Lung (tissue), 12 donors: Measurements from ENCODE around the gene FAM120B. TPM values are rescaled to one million over a fixed set of nuclear protein-coding genes. Genes with fewer than 3 reads are reported as not detected.

Experiments
- ATAC-seq: fragments of 200-7000 bp; cut with Tn5 transposase; one replicate; pipeline ENCODE4 v1.9.1; 2020; ENCODE audit warnings: moderate number of reproducible peaks; ENCODE audit not compliant: insufficient read depth, low FRiP score
- DNase-seq, 3 donors: peaks; one replicate each; pipeline ENCODE4 v3.0.0-alpha.2; 2013 to 2017
- H3K27ac ChIP-seq, 2 donors: one replicate each; pipeline ENCODE4 v1.5.1; 2013; ENCODE audit warnings: mild to moderate bottlenecking in 2 of 2, moderate library complexity in 2 of 2, control low read depth in 1 of 2, inconsistent platforms in 1 of 2, low read depth in 1 of 2, low read length in 1 of 2
- H3K27me3 ChIP-seq, 3 donors: one replicate each; pipeline ENCODE4 v1.5.1; 2013; ENCODE audit warnings: low read length in 2 of 3; ENCODE audit not compliant: control insufficient read depth in 3 of 3, insufficient read depth in 3 of 3
- H3K36me3 ChIP-seq, 4 donors: one replicate each; pipeline ENCODE4 v1.5.1; 2013; ENCODE audit warnings: low read length in 4 of 4, mild to moderate bottlenecking in 1 of 4, moderate library complexity in 1 of 4; ENCODE audit not compliant: control insufficient read depth in 4 of 4, insufficient read depth in 4 of 4
- H3K4me1 ChIP-seq, 5 donors: one replicate each; pipeline ENCODE4 v1.5.1; 2013; ENCODE audit warnings: low read length in 5 of 5, mild to moderate bottlenecking in 2 of 5, moderate library complexity in 1 of 5; ENCODE audit not compliant: control insufficient read depth in 5 of 5, insufficient read depth in 5 of 5
- H3K4me3 ChIP-seq: one replicate; pipeline ENCODE4 v1.5.1; 2013; ENCODE audit warnings: mild to moderate bottlenecking, control low read depth, moderate library complexity
- H3K9ac ChIP-seq, 2 donors: one replicate each; pipeline ENCODE4 v1.5.1; 2013; ENCODE audit warnings: low read length in 2 of 2, control low read depth in 1 of 2; ENCODE audit not compliant: insufficient read depth in 1 of 2
- H3K9me3 ChIP-seq, 4 donors: one replicate each; pipeline ENCODE4 v1.5.1; 2013; ENCODE audit warnings: low read length in 3 of 4, mild to moderate bottlenecking in 1 of 4, moderate library complexity in 1 of 4; ENCODE audit not compliant: control insufficient read depth in 4 of 4, insufficient read depth in 3 of 4
- CTCF ChIP-seq: IDR thresholded peaks from 2 replicates; pipeline ENCODE4 v1.5.1; 2012; ENCODE audit warnings: mild to moderate bottlenecking; ENCODE audit errors: control extremely low read depth, extremely low read depth
- WGBS, 2 donors: extraction: QIAGEN DNeasy Blood & Tissue Kit; methylation state at CpG; one replicate each; pipeline ENCODE4 v1.1.7; 2013; 5-methylcytosine and 5-hydroxymethylcytosine counted together
- polyA plus RNA-seq, 2 donors: library from polyadenylated mRNA; stranded (reverse); fragments of 200-250 nt; gene quantifications; one replicate each; pipeline ENCODE4 v1.2.1, GENCODE V29; 2013
- total RNA-seq, 2 donors: library from RNA; depleted of rRNA in 1 of 2; stranded (reverse); fragments of >200 nt in 1 of 2; gene quantifications; one replicate each; pipeline ENCODE4 v1.2.1, GENCODE V29; 2014 to 2021
- donor health status: control.
- donor health status: control.
- donor health status: Bipolar disorder and iron deficiency.
- donor health status: healthy.
- donor health status: DM: yes; HTN: yes; CAD: no.

The FAM120B gene
- total and polyA plus RNA-seq, 4 donors = 8.5 to 35.6 (median 20.7) TPM

GRCh38 chr6:170355661-170356060, 49.1 kb downstream of the FAM120B start:
- Histone ChIP-seq H3K4me3 (no peak overlapping the region), H3K9me3 (peaks cover 0 to 5% (median 2%) of the 10 kb centered on the region in 4 donors), H3K27ac (no peak overlapping the region), H3K9ac (no peak overlapping the region), H3K36me3 (peaks cover 16 to 26% (median 21%) of the 10 kb centered on the region in 4 donors), H3K4me1 (no peaks in the 10 kb centered on the region), H3K27me3 (no peaks in the 10 kb centered on the region)
- WGBS, 2 donors = 94 to 96% methylated on average over 6 of the region's 6 CpGs
- no peak for TF ChIP-seq CTCF
- ATAC-seq (no peak), DNase-seq (no peak)

- no peaks in the 10 kb centered on the region for H3K4me1 ChIP-seq
- H3K4me3 ChIP-seq = no peak overlapping the region
- WGBS, 2 donors = 96 to 98% methylated on average over 5 of the region's 5 CpGs
- DNase-seq = no peak
- H3K27ac ChIP-seq = no peak overlapping the region
- no peak for ATAC-seq
- peaks cover 0 to 1% (median 0%) of the 10 kb centered on the region in 4 donors for H3K9me3 ChIP-seq
- H3K9ac ChIP-seq = no peak overlapping the region
- H3K36me3 ChIP-seq = peaks cover 4 to 34% (median 17%) of the 10 kb centered on the region in 4 donors
- TF ChIP-seq CTCF = no peak
- H3K27me3 ChIP-seq = no peaks in the 10 kb centered on the region
These were observed 51.3 kb downstream of the FAM120B start for GRCh38 chr6:170357812-170358211.

GRCh38 chr6:170358496-170358895, 51.9 kb downstream of the FAM120B start:
- Histone ChIP-seq H3K27me3 (no peaks in the 10 kb centered on the region), H3K9ac (no peak overlapping the region), H3K9me3 (peaks cover 0 to 1% (median 0%) of the 10 kb centered on the region in 4 donors), H3K27ac (no peak overlapping the region), H3K36me3 (peaks cover 4 to 37% (median 22%) of the 10 kb centered on the region in 4 donors), H3K4me3 (no peak overlapping the region), H3K4me1 (no peaks in the 10 kb centered on the region)
- DNase-seq (no peak), ATAC-seq (peak; percentile 11)
- WGBS, 2 donors = 79 to 81% methylated on average over 6 of the region's 6 CpGs
- no peak for TF ChIP-seq CTCF

GRCh38 chr6:170360476-170360875, 53.9 kb downstream of the FAM120B start:
- no peak for ATAC-seq
- Histone ChIP-seq H3K27ac (no peak overlapping the region), H3K4me1 (no peaks in the 10 kb centered on the region), H3K9me3 (peaks cover 0 to 1% (median 0%) of the 10 kb centered on the region in 4 donors), H3K4me3 (no peak overlapping the region), H3K36me3 (peaks cover 4 to 40% (median 23%) of the 10 kb centered on the region in 4 donors), H3K9ac (no peak overlapping the region), H3K27me3 (no peaks in the 10 kb centered on the region)
- TF ChIP-seq CTCF = no peak
- 74 to 80% methylated on average over 5 of the region's 5 CpGs for WGBS, 2 donors
- no peak for DNase-seq
